HG03025 (cell line): ENCODE results near the gene RASAL1.

Experiments used
- ATAC-seq: cut with Tn5 transposase; IDR thresholded peaks from one replicate; pipeline ENCODE4 v1.9.1; 2021; ENCODE audit warnings: mild to moderate bottlenecking, moderate library complexity; ENCODE audit not compliant: unreplicated experiment, low FRiP score

The RASAL1 gene

GRCh38 chr12:113162102-113163029 is 26.8 kb upstream of the RASAL1 start:
- ATAC-seq, result no peak

- no peak for ATAC-seq
These were observed 26.0 kb upstream of the RASAL1 start for GRCh38 chr12:113161415-113162016.

GRCh38 chr12:113159937-113160336 is 24.4 kb upstream of the RASAL1 start:
- no peak for ATAC-seq

- ATAC-seq, result no peak
These were observed 23.1 kb upstream of the RASAL1 start for GRCh38 chr12:113158439-113159203.

GRCh38 chr12:113157218-113157859 is 21.8 kb upstream of the RASAL1 start:
- no peak for ATAC-seq

GRCh38 chr12:113155646-113156045 is 20.1 kb upstream of the RASAL1 start:
- no peak for ATAC-seq

- ATAC-seq, result no peak
These were observed 19.5 kb upstream of the RASAL1 start for GRCh38 chr12:113155060-113155459.

- ATAC-seq, result no peak
These were observed 18.9 kb upstream of the RASAL1 start for GRCh38 chr12:113154351-113154973.

GRCh38 chr12:113152835-113153814 is 17.6 kb upstream of the RASAL1 start:
- ATAC-seq, result peak; percentile 60

GRCh38 chr12:113152196-113152834 is 16.8 kb upstream of the RASAL1 start:
- ATAC-seq, result no peak

GRCh38 chr12:113151655-113152054 is 16.1 kb upstream of the RASAL1 start:
- no peak for ATAC-seq

- ATAC-seq, result no peak
These were observed 14.0 kb upstream of the RASAL1 start, which contains the start of gene CFAP73 for GRCh38 chr12:113149361-113150150. Gene CFAP73, plus strand, starts transcription at chr12:113149724. Its CDS starts 134 bp downstream, at chr12:113149858.

GRCh38 chr12:113146999-113147398 is 11.4 kb upstream of the RASAL1 start:
- ATAC-seq, result no peak

GRCh38 chr12:113145720-113146551 is 10.4 kb upstream of the RASAL1 start:
- ATAC-seq, result no peak

- no peak for ATAC-seq
These were observed 9.2 kb upstream of the RASAL1 start for GRCh38 chr12:113144806-113145205.

- no peak for ATAC-seq
These were observed 8.4 kb upstream of the RASAL1 start for GRCh38 chr12:113143959-113144358.

- no peak for ATAC-seq
These were observed 7.3 kb upstream of the RASAL1 start for GRCh38 chr12:113142886-113143332.
